ENCODE data around the gene ADAMTSL4.

The ADAMTSL4 gene

DNA sequence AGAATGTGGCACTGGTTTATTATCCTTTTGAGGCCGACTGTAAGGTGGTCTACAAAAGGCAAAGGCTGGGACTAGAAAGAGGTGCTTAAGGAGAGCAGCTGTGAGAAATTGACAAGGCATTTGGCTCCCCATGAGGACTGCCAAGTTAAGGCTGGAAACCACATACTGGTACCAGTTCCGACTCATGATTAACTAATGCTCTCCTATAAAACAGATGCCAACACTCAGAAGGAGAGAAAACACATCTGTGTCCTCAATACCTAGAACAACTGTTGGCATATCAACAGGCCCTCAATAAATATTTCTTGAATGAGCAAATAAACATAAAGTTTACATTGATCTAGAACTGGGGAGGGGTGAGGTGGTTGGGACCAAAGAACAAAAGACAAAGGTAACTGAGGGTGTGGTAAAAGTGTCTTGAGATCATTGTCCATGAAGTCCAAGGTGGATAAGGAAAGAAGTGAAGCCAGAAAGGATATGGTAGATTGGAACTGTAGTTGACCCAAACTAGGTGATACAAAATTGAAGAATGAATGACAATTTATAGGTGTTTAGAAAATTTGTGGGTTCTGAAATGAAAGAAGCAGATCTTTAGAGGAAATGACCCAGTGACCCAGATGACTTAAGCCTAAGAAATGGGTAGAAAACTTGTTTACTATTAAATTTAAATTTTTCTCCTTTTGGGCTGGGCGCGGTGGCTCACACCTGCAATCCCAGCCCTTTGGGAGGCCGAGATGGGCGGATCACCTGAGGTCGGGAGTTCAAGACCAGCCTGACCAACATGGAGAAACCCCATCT is 47.1 kb downstream of the ADAMTSL4 start:
- TF ChIP-seq, protein P1, sequence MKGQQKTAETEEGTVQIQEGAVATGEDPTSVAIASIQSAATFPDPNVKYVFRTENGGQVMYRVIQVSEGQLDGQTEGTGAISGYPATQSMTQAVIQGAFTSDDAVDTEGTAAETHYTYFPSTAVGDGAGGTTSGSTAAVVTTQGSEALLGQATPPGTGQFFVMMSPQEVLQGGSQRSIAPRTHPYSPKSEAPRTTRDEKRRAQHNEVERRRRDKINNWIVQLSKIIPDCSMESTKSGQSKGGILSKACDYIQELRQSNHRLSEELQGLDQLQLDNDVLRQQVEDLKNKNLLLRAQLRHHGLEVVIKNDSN (IDR thresholded peaks at IDR 0.05) = no peak
- TF ChIP-seq, protein P2, sequence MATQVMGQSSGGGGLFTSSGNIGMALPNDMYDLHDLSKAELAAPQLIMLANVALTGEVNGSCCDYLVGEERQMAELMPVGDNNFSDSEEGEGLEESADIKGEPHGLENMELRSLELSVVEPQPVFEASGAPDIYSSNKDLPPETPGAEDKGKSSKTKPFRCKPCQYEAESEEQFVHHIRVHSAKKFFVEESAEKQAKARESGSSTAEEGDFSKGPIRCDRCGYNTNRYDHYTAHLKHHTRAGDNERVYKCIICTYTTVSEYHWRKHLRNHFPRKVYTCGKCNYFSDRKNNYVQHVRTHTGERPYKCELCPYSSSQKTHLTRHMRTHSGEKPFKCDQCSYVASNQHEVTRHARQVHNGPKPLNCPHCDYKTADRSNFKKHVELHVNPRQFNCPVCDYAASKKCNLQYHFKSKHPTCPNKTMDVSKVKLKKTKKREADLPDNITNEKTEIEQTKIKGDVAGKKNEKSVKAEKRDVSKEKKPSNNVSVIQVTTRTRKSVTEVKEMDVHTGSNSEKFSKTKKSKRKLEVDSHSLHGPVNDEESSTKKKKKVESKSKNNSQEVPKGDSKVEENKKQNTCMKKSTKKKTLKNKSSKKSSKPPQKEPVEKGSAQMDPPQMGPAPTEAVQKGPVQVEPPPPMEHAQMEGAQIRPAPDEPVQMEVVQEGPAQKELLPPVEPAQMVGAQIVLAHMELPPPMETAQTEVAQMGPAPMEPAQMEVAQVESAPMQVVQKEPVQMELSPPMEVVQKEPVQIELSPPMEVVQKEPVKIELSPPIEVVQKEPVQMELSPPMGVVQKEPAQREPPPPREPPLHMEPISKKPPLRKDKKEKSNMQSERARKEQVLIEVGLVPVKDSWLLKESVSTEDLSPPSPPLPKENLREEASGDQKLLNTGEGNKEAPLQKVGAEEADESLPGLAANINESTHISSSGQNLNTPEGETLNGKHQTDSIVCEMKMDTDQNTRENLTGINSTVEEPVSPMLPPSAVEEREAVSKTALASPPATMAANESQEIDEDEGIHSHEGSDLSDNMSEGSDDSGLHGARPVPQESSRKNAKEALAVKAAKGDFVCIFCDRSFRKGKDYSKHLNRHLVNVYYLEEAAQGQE (IDR thresholded peaks at IDR 0.05; ENCODE audit: low read depth) = no peak
- TF ChIP-seq YY1 (IDR thresholded peaks at IDR 0.05; ENCODE audit: low read depth) = no peak

DNA sequence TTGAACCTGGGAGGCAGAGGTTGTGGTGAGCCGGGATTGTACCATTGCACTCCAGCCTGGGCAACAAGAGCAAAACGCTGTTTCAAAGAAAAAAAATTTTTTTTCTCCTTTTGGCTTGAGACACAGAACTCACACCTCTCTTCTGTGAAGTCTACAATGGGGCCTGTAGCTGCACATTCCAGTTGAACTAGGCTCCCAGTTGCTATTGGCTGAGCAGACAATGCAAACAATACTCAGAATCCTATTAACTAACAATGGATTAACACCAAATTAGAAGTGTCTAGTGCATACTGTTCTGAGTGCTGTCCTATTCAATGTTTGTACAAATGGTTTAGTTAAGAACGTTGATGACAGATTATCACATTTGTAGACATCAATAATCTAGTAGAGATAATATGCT is 47.8 kb downstream of the ADAMTSL4 start:
- no peak for TF ChIP-seq FOXM1 (IDR thresholded peaks at IDR 0.05; ENCODE audit: borderline replicate concordance, low read depth)
- TF ChIP-seq, protein P1 (IDR thresholded peaks at IDR 0.05) = no peak
- no peak for TF ChIP-seq TAF1 (IDR thresholded peaks at IDR 0.05; ENCODE audit: low read depth)
- no peak for TF ChIP-seq CREB1 (IDR thresholded peaks at IDR 0.05; ENCODE audit: low read depth)
- no peak for TF ChIP-seq NFIC (IDR thresholded peaks at IDR 0.05)
- TF ChIP-seq, protein P2 (IDR thresholded peaks at IDR 0.05; ENCODE audit: low read depth) = no peak
- no peak for TF ChIP-seq YY1 (IDR thresholded peaks at IDR 0.05; ENCODE audit: low read depth)
- no peak for TF ChIP-seq EP300 (IDR thresholded peaks at IDR 0.05; ENCODE audit: borderline replicate concordance)
- TF ChIP-seq TEAD4 (IDR thresholded peaks at IDR 0.05) = no peak
- no peak for TF ChIP-seq CEBPB (IDR thresholded peaks at IDR 0.05)
- TF ChIP-seq, protein P3, sequence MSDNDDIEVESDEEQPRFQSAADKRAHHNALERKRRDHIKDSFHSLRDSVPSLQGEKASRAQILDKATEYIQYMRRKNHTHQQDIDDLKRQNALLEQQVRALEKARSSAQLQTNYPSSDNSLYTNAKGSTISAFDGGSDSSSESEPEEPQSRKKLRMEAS (IDR thresholded peaks at IDR 0.05) = no peak
- TF ChIP-seq RAD21 (IDR thresholded peaks at IDR 0.05; ENCODE audit: low read depth) = no peak
- TF ChIP-seq ZBTB7A (IDR thresholded peaks at IDR 0.05; ENCODE audit: low read depth) = no peak
- TF ChIP-seq EGR1 (IDR thresholded peaks at IDR 0.05) = no peak
- no peak for TF ChIP-seq TCF12 (IDR thresholded peaks at IDR 0.05; ENCODE audit: low read depth)

DNA sequence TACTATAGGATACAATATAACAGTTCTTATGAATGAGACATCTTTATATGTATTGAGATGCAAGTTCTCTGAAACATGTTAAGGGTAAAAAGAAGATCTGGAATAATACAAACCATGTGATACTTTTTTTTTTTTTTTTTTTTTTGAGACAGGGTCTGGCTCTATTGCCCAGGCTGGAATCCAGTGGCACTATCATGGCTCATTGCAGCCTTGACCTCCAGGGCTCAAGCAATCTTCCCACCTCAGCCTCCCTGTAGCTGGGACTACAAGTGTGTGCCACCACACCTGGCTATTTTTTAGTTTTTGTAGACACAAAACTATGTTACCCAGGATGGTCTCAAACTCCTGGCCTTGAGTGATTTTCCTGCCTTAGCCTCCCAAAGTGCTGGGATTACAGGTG is 52.3 kb downstream of the ADAMTSL4 start:
- TF ChIP-seq EGR1 (IDR thresholded peaks at IDR 0.05) (no peak), TAF1 (IDR thresholded peaks at IDR 0.05; ENCODE audit: low read depth) (no peak), CEBPB (IDR thresholded peaks at IDR 0.05) (no peak), EP300 (IDR thresholded peaks at IDR 0.05; ENCODE audit: borderline replicate concordance) (no peak), ZBTB7A (IDR thresholded peaks at IDR 0.05; ENCODE audit: low read depth) (no peak), CREB1 (IDR thresholded peaks at IDR 0.05; ENCODE audit: low read depth) (no peak), RAD21 (IDR thresholded peaks at IDR 0.05; ENCODE audit: low read depth) (no peak), FOXM1 (IDR thresholded peaks at IDR 0.05; ENCODE audit: borderline replicate concordance, low read depth) (no peak), TEAD4 (IDR thresholded peaks at IDR 0.05) (no peak), YY1 (IDR thresholded peaks at IDR 0.05; ENCODE audit: low read depth) (no peak), TCF12 (IDR thresholded peaks at IDR 0.05; ENCODE audit: low read depth) (no peak), NFIC (IDR thresholded peaks at IDR 0.05) (no peak)
- TF ChIP-seq, protein P2 (IDR thresholded peaks at IDR 0.05; ENCODE audit: low read depth) = no peak
- TF ChIP-seq, protein P3 (IDR thresholded peaks at IDR 0.05) = no peak
- TF ChIP-seq, protein P1 (IDR thresholded peaks at IDR 0.05) = no peak

DNA sequence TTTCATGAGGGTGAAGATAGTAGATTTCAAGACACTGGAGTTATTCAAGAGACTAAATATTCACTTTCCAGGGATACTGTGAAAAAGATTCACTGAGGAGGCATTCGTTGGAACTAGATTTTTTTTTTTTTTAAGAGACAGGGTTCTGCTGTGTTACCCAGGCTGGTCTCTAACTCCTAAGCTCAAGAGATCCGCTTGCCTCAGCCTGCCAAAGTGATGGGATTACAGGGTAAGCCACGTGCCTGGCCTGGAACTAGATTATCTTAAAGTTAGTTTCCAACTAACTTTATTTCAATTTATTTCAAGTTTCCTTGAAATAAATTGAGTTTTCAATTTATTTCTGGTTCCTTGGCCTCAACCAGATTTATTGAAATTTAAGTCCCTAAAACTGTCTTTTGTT is 54.5 kb downstream of the ADAMTSL4 start:
- TF ChIP-seq, protein P2 (IDR thresholded peaks at IDR 0.05; ENCODE audit: low read depth) = no peak
- TF ChIP-seq CREB1 (IDR thresholded peaks at IDR 0.05; ENCODE audit: low read depth) (no peak), NFIC (IDR thresholded peaks at IDR 0.05) (no peak), FOXM1 (IDR thresholded peaks at IDR 0.05; ENCODE audit: borderline replicate concordance, low read depth) (no peak), CEBPB (IDR thresholded peaks at IDR 0.05) (no peak), TAF1 (IDR thresholded peaks at IDR 0.05; ENCODE audit: low read depth) (no peak), EP300 (IDR thresholded peaks at IDR 0.05; ENCODE audit: borderline replicate concordance) (no peak), ZBTB7A (IDR thresholded peaks at IDR 0.05; ENCODE audit: low read depth) (no peak), TCF12 (IDR thresholded peaks at IDR 0.05; ENCODE audit: low read depth) (no peak), EGR1 (IDR thresholded peaks at IDR 0.05) (no peak), YY1 (IDR thresholded peaks at IDR 0.05; ENCODE audit: low read depth) (no peak), RAD21 (IDR thresholded peaks at IDR 0.05; ENCODE audit: low read depth) (no peak)
- TF ChIP-seq, protein P1 (IDR thresholded peaks at IDR 0.05) = no peak
- TF ChIP-seq, protein P3 (IDR thresholded peaks at IDR 0.05) = no peak
